ENCODE measurements around the gene UTP4. TPM values are rescaled to one million over a fixed set of nuclear protein-coding genes. Genes with fewer than 3 reads are reported as not detected.

UTP4 gene
- total RNA-seq, 3 donors from 2014 or later, result 186 to 204 (median 197) TPM

GRCh38 chr16:69166946-69167930 is 34.8 kb downstream of the UTP4 start:
- Mint-ChIP-seq H3K4me1 (ENCODE audit: low read depth) (peaks cover 50% of the 10 kb centered on the region), H3K27me3 (ENCODE audit: low read depth) (no peaks in the 10 kb centered on the region), H3K36me3 (ENCODE audit: insufficient read depth) (peaks cover 52% of the 10 kb centered on the region), H3K4me3 (peak overlapping the region; percentile 73), H3K9me3 (no peaks in the 10 kb centered on the region)
- DNase-seq (no peak), ATAC-seq (no peak)

DNA sequence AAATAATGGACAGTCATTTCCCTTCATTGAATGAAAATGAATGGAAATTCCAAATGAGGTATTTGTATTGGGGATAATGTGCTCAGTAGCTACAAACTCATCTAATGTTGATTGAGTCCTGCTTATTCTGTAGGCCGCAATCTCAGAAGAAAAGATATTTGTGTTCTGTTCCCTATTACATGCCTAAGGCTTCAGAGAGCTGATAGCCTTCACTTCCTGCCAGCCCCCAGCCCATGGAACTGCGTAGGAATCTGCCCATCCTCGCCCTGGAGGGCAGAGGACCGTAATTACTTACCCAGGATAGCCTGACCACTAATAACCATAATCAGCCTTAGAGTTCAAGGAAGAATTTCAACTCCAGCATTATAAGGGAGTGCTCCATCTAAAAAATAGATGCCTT is 36.6 kb downstream of the UTP4 start:
- Mint-ChIP-seq H3K4me3 (no peak overlapping the region), H3K4me1 (ENCODE audit: low read depth) (peaks cover 50% of the 10 kb centered on the region), H3K36me3 (ENCODE audit: insufficient read depth) (peaks cover 42% of the 10 kb centered on the region), H3K27me3 (ENCODE audit: low read depth) (no peaks in the 10 kb centered on the region), H3K9me3 (no peaks in the 10 kb centered on the region)
- ATAC-seq (no peak), DNase-seq (no peak)

GRCh38 chr16:69169607-69170352 is 37.3 kb downstream of the UTP4 start:
- Mint-ChIP-seq H3K4me3 (no peak overlapping the region), H3K9me3 (no peaks in the 10 kb centered on the region), H3K4me1 (ENCODE audit: low read depth) (peaks cover 46% of the 10 kb centered on the region), H3K27me3 (ENCODE audit: low read depth) (no peaks in the 10 kb centered on the region), H3K36me3 (ENCODE audit: insufficient read depth) (peaks cover 39% of the 10 kb centered on the region)
- DNase-seq (no peak), ATAC-seq (no peak)

- ATAC-seq (no peak), DNase-seq (no peak)
- no peaks in the 10 kb centered on the region for H3K9me3 Mint-ChIP-seq
- H3K4me3 Mint-ChIP-seq, result no peak overlapping the region
- H3K4me1 Mint-ChIP-seq (ENCODE audit: low read depth), result peaks cover 29% of the 10 kb centered on the region
- H3K27me3 Mint-ChIP-seq (ENCODE audit: low read depth), result no peaks in the 10 kb centered on the region
- H3K36me3 Mint-ChIP-seq (ENCODE audit: insufficient read depth), result peaks cover 27% of the 10 kb centered on the region
These were observed 39.1 kb downstream of the UTP4 start for GRCh38 chr16:69171325-69172084.

- H3K9me3 Mint-ChIP-seq, result no peaks in the 10 kb centered on the region
- no peak for DNase-seq
- H3K36me3 Mint-ChIP-seq (ENCODE audit: insufficient read depth), result peaks cover 5% of the 10 kb centered on the region
- ATAC-seq, result no peak
- no peaks in the 10 kb centered on the region for H3K27me3 Mint-ChIP-seq (ENCODE audit: low read depth)
- H3K4me1 Mint-ChIP-seq (ENCODE audit: low read depth), result peaks cover 14% of the 10 kb centered on the region
- H3K4me3 Mint-ChIP-seq, result no peak overlapping the region
These were observed 43.8 kb downstream of the UTP4 start for GRCh38 chr16:69176033-69176800.

DNA sequence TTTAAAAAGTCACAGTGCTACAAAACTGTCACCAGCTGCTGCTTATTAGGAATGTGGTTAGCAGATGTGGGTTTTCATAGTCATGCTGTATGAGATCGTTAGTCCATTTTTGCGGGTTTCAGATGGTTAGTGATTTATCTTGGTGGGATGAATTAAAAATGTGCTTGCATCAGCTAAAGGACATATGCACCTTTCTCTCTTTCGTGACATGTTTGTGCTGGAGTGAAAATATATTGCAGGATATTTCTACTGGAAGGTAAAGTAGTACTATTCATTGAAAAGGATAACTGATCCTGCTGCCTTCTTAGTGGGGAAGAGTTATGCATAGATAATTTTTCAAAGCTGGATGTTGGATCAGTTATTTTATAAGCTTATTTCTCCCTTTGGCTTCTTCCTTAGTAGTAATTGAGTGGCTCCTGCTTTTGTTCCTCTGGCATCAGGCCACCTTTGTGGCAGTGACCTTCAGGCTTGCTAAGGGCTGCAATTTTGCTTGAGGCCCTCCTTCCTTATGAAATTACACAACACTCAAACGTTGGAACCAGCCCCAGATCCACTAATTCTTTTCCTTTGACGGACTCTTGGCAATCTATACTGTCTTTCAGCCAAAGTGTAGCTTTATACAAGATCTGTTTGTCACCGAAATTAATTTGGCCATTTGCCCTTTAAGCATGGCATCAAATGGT is 47.0 kb downstream of the UTP4 start:
- ATAC-seq (no peak), DNase-seq (no peak)
- no peaks in the 10 kb centered on the region for H3K36me3 Mint-ChIP-seq (ENCODE audit: insufficient read depth)
- no peaks in the 10 kb centered on the region for H3K27me3 Mint-ChIP-seq (ENCODE audit: low read depth)
- no peaks in the 10 kb centered on the region for H3K9me3 Mint-ChIP-seq
- H3K4me1 Mint-ChIP-seq (ENCODE audit: low read depth), result peaks cover 6% of the 10 kb centered on the region
- no peak overlapping the region for H3K4me3 Mint-ChIP-seq

DNA sequence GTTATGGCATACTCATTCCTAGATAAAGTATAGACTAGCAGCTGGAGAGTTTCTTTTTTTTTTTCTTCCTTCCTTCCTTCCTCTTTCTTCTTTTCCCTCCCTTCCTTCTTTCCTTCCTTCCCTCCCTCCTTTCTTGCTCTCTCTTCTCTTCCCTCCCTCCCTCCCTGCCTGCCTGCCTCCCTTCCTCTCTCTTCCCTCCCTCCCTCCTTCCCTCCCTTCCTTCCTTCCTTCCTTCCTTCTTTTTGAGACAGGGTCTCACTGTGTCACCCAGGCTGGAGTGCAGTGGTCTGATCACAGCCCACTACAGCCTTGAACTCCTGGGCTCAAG is 47.5 kb downstream of the UTP4 start:
- Mint-ChIP-seq H3K9me3 (no peaks in the 10 kb centered on the region), H3K27me3 (ENCODE audit: low read depth) (no peaks in the 10 kb centered on the region), H3K4me3 (no peak overlapping the region), H3K4me1 (ENCODE audit: low read depth) (peaks cover 10% of the 10 kb centered on the region), H3K36me3 (ENCODE audit: insufficient read depth) (no peaks in the 10 kb centered on the region)
- ATAC-seq, result no peak
- no peak for DNase-seq

DNA sequence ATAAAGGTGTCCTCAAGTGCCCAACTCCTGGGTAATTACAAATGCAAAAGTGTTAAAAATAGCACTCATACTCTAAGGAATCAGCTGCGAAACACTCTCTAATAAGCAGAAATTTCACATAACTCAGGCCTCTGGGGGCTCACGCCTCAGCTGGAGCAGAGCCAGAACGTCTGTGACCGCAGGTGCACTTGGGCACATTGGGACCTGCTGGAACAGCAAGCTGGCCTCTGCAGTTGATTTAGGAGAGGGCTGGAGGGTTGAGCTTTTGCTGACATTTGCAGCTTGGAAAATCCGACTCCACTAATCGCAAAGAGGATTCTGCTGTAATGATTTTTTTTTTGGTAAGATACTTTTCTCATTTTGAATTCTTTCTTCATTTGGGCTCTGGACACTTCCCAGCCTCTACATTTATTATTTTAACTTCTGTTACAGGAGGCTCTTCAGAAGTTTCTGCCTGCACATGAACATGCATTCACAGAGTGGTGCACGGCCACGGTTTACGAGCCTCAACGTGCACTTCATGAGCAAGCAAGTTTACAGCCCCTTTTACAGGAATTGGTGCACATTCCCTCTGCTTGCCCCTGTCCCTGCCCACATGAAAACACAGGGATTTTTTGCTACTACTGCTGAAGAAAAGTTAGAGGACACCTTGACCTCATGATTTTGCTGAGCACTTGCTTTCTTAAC is 50.4 kb downstream of the UTP4 start:
- Mint-ChIP-seq H3K27me3 (ENCODE audit: low read depth) (no peaks in the 10 kb centered on the region), H3K4me1 (ENCODE audit: low read depth) (peaks cover 25% of the 10 kb centered on the region), H3K36me3 (ENCODE audit: insufficient read depth) (no peaks in the 10 kb centered on the region), H3K9me3 (no peaks in the 10 kb centered on the region), H3K4me3 (no peak overlapping the region)
- ATAC-seq (no peak), DNase-seq (no peak)

- H3K9me3 Mint-ChIP-seq, result no peaks in the 10 kb centered on the region
- DNase-seq (peak; percentile 70), ATAC-seq (peak; percentile 81 to 82)
- H3K4me1 Mint-ChIP-seq (ENCODE audit: low read depth), result peaks cover 50% of the 10 kb centered on the region
- H3K36me3 Mint-ChIP-seq (ENCODE audit: insufficient read depth), result peaks cover 3% of the 10 kb centered on the region
- peak within 1 kb of the TSS; percentile 94 for H3K4me3 Mint-ChIP-seq
- H3K27me3 Mint-ChIP-seq (ENCODE audit: low read depth), result no peaks in the 10 kb centered on the region
These were observed 54.4 kb downstream of the UTP4 start, which contains the start of gene SNTB2 for GRCh38 chr16:69186642-69187445. SNTB2 (plus strand) TSS chr16:69187164; CDS start chr16:69187167, 3 bp downstream.

GRCh38 chr16:69187446-69188235 is 55.2 kb downstream of the UTP4 start:
- Mint-ChIP-seq H3K4me3 (peak overlapping the region; percentile 80), H3K9me3 (no peaks in the 10 kb centered on the region), H3K4me1 (ENCODE audit: low read depth) (peaks cover 56% of the 10 kb centered on the region), H3K27me3 (ENCODE audit: low read depth) (no peaks in the 10 kb centered on the region), H3K36me3 (ENCODE audit: insufficient read depth) (peaks cover 3% of the 10 kb centered on the region)
- peak; percentile 19 for DNase-seq
- ATAC-seq, result peak; percentile 58

GRCh38 chr16:69188236-69188549 is 55.7 kb downstream of the UTP4 start:
- ATAC-seq (no peak), DNase-seq (no peak)
- Mint-ChIP-seq H3K36me3 (ENCODE audit: insufficient read depth) (peaks cover 3% of the 10 kb centered on the region), H3K9me3 (no peaks in the 10 kb centered on the region), H3K4me3 (peak overlapping the region; percentile 80), H3K4me1 (ENCODE audit: low read depth) (peaks cover 58% of the 10 kb centered on the region), H3K27me3 (ENCODE audit: low read depth) (no peaks in the 10 kb centered on the region)

DNA sequence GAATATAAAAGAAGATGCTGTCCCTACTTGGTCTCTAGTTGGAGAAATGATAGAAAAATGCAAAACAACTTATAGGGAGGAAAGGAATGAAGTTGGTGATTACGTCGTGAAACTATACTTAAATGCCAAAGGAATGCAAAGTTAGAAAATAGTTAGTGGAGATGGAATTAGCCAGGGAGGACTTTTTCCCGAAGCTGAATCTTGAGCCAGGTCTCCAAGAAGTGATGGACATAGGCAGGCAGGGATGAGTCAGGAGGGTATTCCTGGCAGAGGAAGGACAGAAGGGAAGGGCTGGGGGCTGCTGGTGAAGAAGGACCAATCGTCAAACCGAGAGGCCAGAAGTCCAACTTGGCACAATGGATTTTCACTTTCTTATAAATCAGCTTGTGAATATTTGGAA is 56.3 kb downstream of the UTP4 start:
- H3K36me3 Mint-ChIP-seq (ENCODE audit: insufficient read depth), result peaks cover 3% of the 10 kb centered on the region
- DNase-seq (no peak), ATAC-seq (no peak)
- no peaks in the 10 kb centered on the region for H3K9me3 Mint-ChIP-seq
- H3K4me1 Mint-ChIP-seq (ENCODE audit: low read depth), result peaks cover 58% of the 10 kb centered on the region
- no peaks in the 10 kb centered on the region for H3K27me3 Mint-ChIP-seq (ENCODE audit: low read depth)
- peak overlapping the region; percentile 80 for H3K4me3 Mint-ChIP-seq
